SKM-1 treated with dmso at 0.1 percent for 144 hours (cell line): ENCODE data around the gene SLC7A9.

Experiments
- DNase-seq: peaks from one replicate; lab custom pipeline; 2025; ENCODE audit not compliant: unreplicated experiment; lab: John Stamatoyannopoulos, UW

The SLC7A9 gene

DNA sequence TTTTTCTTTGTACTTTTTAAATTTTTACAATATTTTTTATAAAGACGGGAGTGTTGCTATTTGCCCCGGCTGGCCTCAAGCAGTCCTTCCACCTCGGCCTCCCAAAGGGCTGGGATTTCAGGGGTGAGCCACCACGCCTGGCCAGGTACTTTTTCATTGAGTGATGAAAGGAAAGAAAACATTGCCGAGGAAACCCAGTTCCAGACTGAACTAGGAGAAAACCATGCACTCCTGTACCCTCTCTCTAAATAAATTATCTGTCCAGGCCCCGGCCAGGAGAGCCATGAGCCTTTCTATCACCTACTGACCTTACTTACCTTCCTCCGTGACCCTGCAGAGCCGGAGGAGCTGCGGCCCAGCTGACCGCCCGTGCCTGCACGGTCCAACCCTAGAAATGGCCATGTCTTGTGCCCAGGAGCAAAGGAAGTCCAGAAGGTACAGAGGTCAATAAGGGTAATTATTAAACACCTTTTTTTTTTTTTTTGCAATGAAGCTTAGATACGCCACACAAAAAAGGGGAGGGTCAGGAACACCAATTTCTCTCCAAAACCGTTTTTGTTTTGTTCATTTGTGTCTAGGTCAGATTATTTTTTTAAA, at the start of gene SLC7A9:
Gene SLC7A9, minus strand, starts transcription at position 399 of the 597 bp plus-strand sequence. CDS start 1,233 bp downstream, outside the sequence.
- DNase-seq, result no peak

DNA sequence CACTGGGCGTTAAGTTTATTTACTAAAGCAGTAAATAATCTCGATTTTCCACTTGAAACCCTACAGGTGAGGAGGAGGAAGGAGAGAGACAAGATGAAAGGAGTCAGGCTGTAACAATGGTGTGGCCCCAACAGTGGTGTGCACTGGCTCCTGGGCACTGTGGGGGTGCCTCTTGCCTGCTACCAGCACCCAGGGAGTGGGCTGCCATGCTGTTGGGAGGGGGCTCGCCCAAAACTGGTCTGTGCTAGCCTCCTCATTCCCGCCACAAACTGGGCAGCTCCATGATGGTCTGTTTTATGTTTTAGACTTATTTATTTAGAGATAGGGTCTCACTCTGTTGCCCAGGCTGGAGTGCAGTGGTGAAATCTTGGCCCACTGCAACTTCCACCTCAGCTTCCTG, 49.8 kb upstream of the SLC7A9 start:
- DNase-seq, result no peak

DNA sequence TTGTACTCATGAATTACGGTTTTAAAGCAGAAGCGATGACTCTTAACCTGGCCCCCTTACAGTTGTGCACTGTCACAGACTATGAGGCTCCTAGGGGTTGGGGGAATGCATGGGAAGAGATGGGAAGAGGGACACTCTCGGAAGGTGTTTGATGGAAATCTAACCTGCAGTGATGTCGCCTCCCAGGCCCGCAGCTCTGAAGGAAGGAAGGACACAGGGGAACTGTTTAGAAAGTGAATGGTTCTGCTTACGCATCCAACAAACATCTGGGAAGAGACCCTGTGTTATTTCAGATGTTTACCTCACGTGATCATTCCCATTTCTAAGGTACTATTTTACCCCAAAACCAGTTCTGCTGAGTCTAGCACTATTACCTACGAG, 48.0 kb upstream of the SLC7A9 start:
- DNase-seq, result no peak

DNA sequence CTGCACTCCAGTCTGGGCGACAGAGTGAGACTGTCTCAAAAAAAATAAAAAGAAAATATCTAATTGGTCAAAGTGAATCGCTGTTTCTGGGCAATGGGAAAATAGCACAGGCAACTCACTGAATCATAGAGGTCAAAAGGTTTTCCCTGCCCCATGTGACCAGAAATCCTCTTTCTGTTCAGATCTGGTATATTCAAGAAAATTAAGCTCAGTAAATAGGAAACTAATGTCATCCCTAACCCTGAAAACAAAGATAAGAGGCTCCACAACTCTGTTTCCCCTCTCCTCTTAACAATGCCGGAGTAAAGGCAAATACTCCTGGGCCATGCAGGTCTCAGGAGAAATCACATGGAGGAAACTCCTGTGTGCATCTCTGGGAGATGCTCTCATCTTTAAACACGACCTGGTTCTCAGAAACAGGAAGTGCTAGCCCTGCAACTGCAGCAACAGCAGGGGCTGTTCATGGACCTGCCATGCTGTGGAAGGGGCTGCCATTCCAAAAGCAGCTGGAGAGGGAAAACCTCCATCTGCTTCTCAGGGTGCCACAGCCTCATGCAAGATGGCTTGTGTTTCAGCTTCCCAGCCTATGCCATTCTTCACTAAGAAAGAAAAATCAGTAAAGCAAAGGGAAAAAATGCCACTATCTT, 47.5 kb upstream of the SLC7A9 start:
- DNase-seq, result no peak

DNA sequence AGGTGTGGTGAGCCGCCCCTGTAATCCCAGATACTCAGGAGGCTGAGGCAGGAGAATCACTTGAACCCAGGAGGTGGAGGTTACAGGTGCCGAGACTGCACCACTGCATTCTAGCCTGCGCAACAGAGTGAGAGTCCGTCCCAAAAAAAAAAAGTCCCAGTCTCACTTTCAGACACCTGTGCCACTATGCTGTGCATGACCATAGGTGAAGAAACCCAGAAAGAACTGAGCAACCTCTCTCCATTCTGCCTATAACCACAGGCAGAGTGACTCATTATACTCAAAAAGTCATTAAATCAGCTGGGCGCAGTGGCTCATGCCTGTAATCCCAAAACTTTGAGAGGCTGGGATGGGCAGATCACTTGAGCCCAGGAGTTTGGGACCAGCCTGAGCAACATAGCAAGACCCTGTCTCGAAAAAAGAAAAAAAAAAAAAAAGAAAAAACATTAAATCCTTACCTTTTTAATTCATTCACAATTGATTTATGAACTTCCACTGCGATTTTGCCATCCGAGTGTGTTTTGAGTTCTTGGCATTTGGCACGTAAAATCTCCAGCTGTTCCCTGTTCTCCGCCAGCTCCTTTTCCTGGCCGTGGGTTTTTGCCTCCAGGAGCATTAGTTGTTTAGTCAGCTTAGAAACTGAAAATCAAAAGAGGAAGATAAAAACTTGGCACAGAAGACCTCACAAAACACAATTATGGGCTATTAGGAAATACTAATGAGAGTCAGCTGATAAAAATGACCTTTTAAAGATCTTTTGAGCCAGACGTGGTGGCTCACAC, 45.5 kb upstream of the SLC7A9 start:
- DNase-seq, result no peak

DNA sequence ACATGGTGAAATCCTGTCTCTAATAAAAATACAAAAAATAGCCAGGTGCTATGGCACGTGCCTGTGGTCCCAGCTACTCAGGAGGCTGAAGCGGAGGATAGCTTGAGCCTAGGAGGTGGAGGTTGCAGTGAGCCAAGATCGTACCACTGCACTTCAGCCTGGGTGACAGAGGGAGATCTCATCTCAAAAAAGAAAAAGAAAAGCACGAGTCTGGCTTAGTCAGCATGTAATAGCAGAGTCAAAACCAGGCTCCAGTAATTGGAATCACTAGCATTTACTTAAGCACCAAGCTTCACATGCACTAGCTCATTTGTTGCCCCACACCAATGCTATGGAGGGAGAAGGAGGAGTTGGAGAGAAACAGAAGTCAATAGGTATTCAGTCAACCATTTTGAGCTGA, 41.9 kb upstream of the SLC7A9 start:
- DNase-seq, result no peak

DNA sequence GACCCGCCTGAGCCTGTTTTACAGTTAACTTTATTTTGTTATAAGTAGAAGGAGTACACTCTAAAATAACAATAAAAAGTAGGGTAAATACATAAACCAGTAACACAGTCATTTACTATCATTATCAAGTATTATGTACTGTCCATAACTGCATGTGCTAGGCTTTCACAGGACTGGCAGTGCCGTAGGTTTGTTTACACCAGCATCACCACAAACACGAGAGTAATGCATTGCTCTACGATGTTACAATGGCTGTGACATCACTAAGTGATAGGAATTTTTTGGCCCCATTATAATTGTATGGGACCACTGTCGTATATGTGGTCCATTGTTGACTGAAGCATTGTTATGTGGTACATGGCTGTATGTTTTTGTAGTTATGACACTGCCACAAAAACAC, 41.3 kb upstream of the SLC7A9 start:
- no peak for DNase-seq

DNA sequence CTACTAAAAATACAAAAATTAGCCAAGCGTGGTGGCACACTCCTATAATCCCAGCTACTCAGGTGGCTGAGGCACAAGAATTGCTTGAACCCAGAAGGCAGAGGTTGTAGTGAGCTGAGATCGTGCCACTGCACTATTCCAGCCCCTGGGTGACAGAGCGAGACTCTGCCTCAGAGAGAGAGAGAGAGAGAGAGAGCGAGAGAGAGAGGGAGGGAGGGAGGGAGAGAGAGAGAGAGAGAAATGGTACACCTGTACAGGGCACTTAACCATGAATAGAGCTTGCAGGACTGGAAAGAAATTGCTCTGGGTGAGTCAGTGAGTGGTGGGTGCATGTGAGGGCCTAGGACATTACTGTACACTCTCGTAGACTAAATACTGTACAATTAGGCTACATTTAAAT, 40.5 kb upstream of the SLC7A9 start:
- no peak for DNase-seq

DNA sequence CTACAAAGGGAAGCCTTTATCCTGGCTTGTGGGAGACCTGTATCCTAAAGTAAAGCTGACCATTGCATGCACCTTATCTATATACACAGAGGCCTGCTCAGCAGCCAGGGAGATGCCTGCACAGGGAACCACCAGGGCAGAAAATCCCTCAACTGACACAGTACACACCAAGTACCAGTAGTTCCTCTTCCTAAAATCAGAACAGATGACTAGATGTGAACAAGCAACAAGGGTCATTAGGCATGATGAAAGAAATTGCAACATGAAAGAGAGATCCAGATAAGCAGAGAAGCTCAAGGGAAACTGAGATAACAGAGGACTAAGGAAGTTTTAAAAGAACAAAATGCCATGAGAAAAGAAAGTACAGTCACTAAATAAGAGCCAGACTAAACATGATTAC, 39.7 kb upstream of the SLC7A9 start:
- DNase-seq, result peak; percentile 10

DNA sequence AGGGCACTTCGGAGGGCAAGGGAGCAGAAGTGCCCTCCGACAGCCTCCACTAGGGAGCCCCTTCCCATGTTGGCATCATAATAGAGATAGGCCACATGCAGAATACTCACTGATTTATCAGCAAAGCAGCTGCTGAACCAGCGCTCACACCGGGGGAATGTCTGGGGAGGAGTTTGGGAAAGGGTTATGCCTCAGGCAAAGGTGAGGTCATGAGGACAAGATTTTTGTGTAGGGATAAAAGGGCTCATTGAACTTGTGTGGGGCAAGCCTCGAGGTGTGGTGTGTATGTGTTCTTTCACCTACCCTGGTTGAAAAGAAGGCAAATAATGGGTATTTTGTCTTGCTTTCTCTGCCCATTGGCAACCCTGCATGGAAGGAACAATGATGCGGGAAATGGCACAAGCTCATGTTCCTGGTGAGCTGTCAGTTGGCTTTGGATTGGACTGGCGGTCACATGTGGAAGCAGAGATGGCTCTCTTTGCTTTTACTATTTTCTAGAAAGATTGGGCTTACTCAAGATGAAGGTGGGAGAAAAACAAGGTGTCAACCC, 39.1 kb upstream of the SLC7A9 start:
- DNase-seq, result no peak

DNA sequence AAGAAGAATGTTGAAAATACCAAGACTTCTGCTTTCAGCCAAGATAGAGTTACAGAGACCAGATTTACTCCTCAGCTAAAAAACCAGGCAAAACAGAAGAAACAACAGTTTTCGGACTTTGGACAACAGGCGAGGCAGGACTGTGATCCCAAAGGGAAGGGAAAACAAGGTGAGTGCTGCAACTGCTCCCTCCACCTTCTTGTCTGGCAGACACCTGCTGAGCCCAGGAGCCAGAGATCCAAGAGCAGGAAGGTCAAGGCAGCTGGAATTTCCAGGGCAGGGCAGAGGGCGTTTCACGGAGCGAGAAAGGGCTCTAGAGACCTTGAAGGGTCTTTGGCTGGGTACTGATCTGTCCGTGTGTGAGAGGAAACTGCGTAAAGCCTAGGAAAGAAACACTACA, 32.9 kb upstream of the SLC7A9 start:
- no peak for DNase-seq

DNA sequence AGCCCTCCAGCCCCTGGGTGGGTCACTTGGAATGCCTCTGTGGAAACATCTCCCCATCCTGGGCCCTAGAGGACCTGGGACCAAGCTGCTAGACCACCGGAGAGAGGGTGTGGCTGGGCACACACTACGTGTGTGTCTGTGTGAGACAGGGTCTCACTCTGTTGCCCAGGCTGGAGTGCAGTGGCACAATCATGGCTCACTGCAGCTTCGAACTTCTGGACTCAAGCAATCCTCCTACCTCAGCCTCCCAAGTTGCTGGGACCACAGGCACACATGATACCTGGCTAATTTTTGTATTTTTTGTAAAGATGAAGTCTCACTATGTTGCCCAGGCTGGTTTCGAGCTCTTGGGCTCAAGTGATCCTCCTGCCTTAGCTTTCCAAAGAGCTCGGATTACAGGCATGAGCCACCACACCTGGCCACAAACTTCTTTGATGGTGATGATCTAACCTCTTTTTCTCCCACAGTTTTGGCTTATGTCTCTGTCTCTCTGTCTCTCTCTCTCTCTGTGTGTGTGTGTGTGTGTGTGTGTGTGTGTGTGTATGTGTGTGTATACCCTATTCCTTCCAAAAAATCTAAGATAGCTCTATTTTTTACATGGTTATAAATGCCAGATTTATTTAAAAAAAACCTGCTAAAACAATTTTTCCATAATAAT, 32.1 kb upstream of the SLC7A9 start:
- DNase-seq, result no peak

DNA sequence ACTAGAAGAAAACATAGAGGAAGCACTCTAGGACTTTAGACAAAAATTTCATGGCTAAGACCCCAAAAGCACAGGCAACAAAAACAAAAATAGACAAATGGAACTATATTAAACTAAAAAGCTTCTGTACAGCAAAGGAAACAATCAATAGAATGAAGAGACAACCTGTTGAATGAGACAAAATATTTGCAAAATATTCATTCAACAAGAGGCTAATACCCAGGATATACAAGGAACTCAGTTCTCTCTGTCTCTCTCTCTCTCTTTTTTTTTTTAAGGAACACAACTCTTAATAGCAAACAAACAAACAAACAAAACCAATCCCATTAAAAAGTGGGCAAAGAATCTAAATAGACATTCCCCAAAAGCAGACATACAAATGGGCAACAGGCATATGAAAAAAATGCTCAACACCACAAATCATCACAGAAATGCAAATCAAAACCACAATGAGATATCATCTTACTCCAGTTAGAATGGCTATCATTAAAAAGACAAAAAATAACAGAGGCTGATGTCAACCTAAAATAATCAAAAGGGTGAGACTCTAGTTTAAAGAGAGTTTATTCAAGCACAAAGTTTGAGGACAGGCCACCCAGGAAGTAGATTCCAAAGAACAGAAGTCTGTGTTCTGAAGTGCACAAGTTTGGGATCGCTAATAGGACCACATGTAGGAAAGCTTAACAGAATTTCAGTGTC, 27.1 kb upstream of the SLC7A9 start:
- DNase-seq, result no peak

DNA sequence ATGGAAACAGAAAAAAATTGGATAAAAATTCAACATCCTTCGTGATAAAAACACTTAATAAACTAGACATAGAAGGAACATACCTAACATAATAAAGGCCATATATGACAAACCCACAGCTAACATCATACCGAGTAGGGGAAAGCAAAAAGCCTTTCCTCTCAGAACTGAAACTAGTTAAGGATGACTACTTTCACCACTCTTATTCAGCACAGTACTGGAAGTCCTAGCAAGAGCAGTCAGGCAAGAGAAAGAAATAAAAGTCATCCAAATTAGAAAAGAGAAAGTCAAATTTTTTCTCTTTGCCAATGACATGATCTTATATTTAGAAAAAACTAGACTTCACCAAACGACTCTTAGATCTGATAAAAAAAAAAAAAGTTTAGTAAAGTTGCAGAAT, 25.8 kb upstream of the SLC7A9 start:
- no peak for DNase-seq

DNA sequence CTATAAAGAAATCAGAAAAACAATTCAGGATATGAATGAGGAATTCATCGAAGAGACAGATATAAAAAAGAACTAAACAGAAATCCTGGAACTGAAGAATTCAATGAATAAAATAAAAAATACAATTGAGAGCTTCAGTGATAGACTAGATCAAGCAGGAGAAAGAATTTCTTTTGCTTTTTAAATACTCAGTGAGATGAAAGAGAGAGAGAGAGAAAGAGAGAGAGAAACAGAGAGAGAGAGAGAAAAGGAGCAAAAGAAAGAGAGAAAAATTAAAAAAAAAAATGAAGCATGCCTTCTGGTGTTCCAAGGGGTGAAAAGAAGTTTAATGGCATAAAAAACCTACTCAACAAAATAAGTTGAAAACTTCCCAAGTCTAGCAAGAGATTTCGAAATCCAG, 22.0 kb upstream of the SLC7A9 start:
- no peak for DNase-seq

DNA sequence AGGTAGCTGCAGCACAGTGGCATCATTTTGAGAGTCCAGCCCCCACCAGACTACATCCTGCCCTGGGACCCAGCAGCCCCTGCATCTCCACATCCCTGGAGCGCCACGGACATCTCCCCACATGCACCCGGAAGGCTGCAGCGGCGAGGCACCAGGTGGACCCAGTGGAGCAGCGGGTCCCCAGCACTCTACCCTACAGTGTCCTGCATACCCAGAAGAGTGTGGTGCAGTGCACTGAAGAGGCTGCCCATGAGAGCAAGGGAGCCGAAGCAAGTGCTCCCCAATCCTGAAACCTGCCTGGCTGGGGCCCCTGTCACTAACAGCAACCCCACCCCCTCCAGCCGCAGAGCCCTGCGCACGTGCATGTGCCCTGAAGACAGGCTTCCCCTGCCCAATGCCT, 21.3 kb upstream of the SLC7A9 start:
- DNase-seq, result no peak

DNA sequence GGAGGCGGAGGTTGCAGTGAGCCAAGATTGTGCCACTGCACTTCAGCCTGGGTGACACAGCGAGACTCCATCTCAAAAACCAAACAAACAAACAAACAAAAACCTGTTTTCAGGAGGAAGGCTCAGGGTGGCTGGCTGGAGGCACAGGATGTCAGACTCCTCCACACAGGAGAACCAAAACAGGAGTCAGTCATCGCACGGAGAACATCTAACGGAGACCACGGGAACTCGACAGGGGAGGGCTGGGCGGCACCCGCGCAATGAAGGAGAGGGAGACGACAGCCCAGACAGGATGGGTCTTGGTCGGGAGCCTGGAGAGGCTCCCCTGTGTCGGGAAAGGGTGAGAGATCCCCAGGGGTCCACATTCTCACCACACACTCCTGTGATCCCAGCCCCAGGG, 20.8 kb upstream of the SLC7A9 start:
- DNase-seq, result no peak

DNA sequence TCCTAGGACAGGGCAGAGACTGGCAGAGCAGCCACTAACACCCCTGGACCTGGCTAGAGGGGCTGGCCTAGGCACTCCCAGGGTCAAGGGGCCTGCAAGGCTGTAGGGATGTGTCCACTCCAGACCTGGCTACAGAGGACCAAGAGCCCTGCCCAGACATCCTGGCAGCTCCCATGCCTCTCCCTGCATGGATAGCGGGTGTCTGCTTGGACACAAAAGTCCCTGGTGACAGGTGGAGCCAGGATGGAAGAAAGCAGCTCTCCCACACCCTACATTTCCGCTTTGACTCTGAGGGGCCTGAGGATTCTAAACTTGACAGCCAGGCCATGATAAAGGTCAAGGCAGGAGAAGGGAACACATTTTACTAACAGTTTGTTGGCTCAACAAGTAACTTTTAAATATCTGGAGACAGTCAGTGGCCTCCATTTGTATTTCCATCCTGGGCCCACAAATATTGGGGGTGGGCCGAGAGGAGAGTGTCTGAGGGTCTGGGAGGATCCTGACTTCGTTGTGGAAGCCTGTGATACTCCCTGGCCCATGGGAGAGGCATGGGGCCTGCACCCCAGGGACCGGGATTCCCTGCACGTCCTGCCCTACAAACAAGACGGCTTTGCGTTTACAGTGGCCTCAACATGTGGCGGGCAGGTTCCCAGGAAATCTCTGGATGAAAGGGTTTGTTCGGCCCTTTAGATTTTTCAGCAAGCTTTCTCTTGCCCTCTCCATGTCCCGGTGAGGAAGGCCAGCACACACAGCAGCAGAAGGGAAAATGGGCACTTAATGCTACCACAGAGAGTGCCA, 19.8 kb upstream of the SLC7A9 start:
- no peak for DNase-seq

DNA sequence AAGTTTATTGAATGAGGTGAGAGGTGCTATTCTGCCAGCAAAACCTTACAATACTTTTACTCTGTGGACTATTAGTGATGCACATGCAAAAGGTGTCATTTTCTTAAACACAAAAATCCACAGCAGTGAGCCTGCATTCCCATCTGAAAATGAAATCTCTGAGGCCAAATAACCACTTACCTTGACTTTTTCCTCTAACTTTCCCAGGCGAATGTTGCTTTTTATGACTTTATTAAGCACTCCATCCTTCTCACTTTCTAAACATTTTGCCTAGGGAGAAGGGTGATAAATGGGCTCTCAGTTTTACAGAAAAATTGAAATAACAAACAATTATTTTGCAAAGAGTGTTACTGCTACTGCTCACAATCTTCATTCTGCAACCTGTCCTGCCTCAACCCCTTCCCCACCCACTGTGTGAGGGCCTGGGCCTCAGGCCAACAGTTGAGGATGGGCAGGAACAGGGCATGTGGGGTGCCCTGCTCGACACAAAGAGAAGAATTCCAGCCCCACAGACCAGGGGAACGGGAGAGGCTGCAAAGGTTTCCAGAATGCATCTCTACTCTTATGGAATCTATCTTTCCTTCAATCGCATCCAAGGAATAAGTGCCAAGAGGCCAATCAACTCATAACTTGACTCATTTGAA, 18.1 kb upstream of the SLC7A9 start:
- DNase-seq, result no peak

DNA sequence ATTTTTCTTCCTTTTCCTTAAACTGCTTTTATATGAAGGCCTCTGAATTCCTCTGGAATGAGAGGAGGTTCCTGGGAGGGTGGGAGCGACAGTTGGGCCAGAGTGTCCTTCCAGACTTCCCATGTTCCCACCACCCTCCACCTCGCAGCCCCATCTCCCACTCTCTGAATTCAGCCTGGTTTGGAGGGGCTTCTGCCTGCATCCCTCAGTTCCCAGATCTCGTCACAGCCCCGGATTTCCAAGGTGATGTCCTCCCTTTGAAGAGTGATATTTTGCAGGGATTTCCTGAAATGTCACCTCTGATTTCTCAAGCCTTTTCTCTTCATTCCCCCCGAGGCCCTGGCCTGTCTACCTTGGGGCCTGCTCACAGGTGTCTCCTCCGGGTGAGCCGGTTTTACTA, 16.7 kb upstream of the SLC7A9 start:
- DNase-seq, result no peak
